Astrocyte of the cerebellum (primary cell): ENCODE results near the gene IPO11.

ENCODE experiments used
- DNase-seq: peaks from one replicate; pipeline ENCODE4 v3.0.0-alpha.2; 2011; ENCODE audit warnings: low read depth
- H3K4me3 ChIP-seq: 2 replicates; pipeline ENCODE4 v1.5.1; 2011; ENCODE audit warnings: mild to moderate bottlenecking, low read depth, low read length, moderate library complexity
- in situ Hi-C: cut with HindIII; loops from 2 replicates; pipeline ENCODE4 v1.10.0; 2017; ENCODE audit warnings: low sequenced_read_pairs
- TF ChIP-seq, protein P1 (sequence below): IDR thresholded peaks from 2 replicates; pipeline ENCODE4 v1.5.1; 2012; ENCODE audit warnings: low read length, low read depth, moderate library complexity, mild to moderate bottlenecking; ENCODE audit errors: missing control alignments

IPO11 gene

DNA sequence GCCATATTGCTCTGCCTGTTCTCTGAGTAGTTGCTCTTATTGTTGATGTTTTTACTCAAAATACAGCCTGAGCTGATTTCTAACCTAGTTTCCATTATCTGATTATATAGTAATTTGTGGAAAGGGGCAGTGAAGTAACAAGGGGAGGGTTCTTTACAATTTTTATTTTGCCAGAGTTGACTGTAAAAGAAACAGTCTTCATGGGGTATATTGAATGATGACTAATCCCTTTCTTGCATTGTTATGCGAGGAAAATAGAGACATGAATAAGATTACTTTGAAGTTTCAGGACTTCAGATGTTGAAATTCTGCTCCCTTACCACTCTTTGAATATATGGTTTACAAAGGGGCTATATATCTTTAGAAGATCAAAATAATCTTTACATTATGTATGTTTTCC, 156.9 kb downstream of the IPO11 start:
- TF ChIP-seq, protein P1, sequence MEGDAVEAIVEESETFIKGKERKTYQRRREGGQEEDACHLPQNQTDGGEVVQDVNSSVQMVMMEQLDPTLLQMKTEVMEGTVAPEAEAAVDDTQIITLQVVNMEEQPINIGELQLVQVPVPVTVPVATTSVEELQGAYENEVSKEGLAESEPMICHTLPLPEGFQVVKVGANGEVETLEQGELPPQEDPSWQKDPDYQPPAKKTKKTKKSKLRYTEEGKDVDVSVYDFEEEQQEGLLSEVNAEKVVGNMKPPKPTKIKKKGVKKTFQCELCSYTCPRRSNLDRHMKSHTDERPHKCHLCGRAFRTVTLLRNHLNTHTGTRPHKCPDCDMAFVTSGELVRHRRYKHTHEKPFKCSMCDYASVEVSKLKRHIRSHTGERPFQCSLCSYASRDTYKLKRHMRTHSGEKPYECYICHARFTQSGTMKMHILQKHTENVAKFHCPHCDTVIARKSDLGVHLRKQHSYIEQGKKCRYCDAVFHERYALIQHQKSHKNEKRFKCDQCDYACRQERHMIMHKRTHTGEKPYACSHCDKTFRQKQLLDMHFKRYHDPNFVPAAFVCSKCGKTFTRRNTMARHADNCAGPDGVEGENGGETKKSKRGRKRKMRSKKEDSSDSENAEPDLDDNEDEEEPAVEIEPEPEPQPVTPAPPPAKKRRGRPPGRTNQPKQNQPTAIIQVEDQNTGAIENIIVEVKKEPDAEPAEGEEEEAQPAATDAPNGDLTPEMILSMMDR = no peak
- in situ Hi-C loops = no loop called here
- DNase-seq = no peak
- H3K4me3 ChIP-seq = no peak overlapping the region

DNA sequence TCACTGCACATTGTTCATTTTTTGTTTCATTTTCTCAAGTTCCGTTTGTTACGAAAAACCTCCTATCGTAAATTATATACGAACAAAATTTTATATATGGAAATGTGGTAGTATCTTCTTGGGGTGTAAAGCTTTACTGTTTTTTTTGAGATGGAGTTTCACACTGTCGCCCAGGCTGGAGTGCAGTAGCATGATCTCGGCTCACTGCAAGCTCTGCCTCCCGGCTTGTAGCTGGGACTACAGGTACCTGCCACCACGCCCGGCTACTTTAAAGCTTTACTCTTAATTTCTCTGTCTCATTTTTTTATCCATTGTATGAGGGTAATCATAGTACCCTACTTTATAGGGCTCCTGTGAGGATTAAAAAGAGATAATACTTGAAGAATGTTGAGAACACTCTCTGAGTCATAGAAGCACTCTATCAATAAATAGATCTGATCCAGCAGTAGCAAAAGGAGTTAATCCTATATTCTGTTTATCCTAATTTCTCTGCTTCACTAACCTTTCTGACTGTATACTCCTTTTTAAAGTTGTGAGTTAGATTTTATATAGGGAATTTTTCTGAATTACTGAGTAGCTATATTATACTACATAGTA, 160.5 kb downstream of the IPO11 start:
- no peak for DNase-seq
- TF ChIP-seq, protein P1 = no peak
- H3K4me3 ChIP-seq = no peak overlapping the region
- in situ Hi-C loops = no loop called here

DNA sequence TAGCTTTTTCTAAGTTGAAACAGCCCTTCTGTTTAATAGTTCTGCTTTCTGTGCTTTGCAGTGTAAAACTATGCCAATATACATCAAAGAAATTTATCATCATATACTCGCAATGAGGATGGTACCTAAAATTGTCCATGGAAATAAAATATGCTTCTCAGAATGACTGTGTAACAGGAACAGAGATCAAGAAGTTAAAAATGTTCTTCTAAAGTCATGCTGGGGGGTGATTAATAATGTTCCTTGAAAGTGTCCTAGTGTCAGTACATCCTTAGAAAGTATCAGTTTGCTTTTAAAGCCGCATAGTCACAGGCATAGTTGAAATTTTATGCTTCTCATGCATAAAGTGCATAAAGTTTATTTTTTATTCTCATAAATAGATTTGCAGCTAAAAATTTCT, 162.0 kb downstream of the IPO11 start:
- no peak overlapping the region for H3K4me3 ChIP-seq
- TF ChIP-seq, protein P1 = no peak
- in situ Hi-C loops = no loop called here
- no peak for DNase-seq

DNA sequence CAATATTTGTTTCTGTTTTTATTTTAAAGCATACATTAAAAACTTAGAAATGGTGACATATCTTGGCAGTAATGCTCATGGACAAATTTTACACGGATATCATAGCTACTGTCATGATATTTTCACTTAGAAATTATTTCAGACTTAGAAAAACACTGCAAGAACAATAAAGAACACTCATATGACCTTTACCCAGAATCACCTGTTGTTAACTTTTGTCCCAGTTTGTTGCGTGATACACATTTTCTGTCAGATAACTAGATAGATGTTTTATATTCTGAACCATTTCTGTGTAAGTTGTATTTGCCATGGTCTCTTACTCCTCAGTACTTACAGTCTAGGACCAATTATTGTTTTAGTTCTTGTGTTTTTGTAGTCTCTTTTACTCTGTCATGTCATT, 162.5 kb downstream of the IPO11 start:
- TF ChIP-seq, protein P1 = no peak
- DNase-seq = no peak
- no peak overlapping the region for H3K4me3 ChIP-seq
- in situ Hi-C loops = no loop called here

DNA sequence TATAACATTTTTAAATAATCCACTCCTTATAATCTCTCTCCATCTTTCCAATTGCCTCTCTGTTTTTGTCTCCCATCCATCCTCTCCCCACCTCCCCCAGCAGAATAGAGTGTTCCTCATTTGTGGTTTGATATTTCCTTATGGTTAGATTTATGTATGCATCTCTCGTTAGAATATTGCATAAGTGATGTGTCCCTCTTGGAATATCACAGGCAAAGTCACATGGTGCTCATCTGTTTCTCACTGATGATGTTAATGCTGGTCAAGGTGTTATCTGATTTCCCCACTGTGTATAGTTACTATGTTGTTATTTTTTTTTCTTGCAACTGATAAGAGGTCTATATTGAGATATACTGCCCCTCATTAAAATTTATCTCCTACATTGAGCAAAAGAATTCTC, 162.9 kb downstream of the IPO11 start:
- DNase-seq = no peak
- TF ChIP-seq, protein P1 = no peak
- in situ Hi-C loops = no loop called here
- H3K4me3 ChIP-seq = no peak overlapping the region

DNA sequence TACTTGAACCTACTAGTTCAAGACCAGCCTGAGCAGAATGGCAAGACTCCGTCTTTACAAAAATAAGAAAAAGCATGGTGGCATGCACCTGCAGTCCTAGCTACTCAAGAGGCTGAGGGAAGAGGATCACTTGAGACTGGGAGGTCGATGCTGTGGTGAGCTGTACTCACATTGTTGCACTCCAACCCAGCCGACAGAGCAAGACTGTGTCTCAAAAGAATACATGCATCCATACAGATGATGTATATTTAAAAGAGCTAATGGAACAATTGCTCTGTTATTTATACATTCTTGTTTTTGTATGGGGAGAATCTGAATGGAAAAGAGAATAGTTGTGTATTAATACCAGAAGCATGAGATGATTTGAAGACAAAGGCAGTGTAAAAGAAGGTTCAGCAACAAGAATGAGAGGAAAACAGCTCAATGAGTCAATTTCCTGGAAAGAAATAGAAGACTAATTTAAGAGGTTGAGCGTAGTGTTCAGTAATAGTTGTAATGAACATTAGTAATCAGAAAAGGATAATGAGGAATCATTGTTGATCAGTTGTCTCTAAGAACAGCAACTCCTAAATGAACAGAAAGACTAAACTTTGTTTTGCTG, 164.1 kb downstream of the IPO11 start:
- in situ Hi-C loops = no loop called here
- TF ChIP-seq, protein P1 = no peak
- no peak overlapping the region for H3K4me3 ChIP-seq
- no peak for DNase-seq
